Heart left ventricle (tissue), 13 donors: ENCODE measurements around the gene CCR2.

Experiments
- CTCF ChIP-seq, 12 donors: fragments of 200-600 bp; sonication (generic) in 4 of 12; IDR thresholded peaks; one replicate each; pipeline versions ENCODE4 v1.5.0 to v1.8.0; 2018 to 2022; ENCODE audit warnings: antibody characterized with exemption in 12 of 12, mild to moderate bottlenecking in 5 of 12
- POLR2A ChIP-seq, 2 donors: fragments of 450-650 bp; IDR thresholded peaks; one replicate each; pipeline ENCODE4 v1.6.1; 2017; ENCODE audit warnings: antibody characterized with exemption in 2 of 2, mild to moderate bottlenecking in 2 of 2, moderate library complexity in 2 of 2
- donor health status: ischemic (EF 13 %, LVEDD 7.1; RV severe dilation, severe dysfunction).
- donor health status: DM: no; HTN: yes; CAD: no.
- donor health status: DM: no; HTN: no; CAD: no.
- donor health status: ischemic (EF 25% LVEDD 6.9; RV normal size, moderate dysfunction).
- donor health status: ischemic (EF 25% LVEDD 5.7; RV mildly dilated, moderate dysfunction).
- donor health status: ischemic (EF 35%, LVEDD 5.7; RV mildly dilated, moderate dysfunction).
- donor health status: nonischemic (EF 11% LVEDD 7.7; RV severe dilation, severe dysfunction).
- donor health status: DM: yes; HTN: yes; CAD: no.
- donor health status: PGD.
- donor health status: ischemic (EF 29% LVEDD 5.4; RV normal size, mild dysfunction).
- donor health status: nonischemic (EF 23%, LVEDD 6.1; RV moderate dilation, normal function).

DNA sequence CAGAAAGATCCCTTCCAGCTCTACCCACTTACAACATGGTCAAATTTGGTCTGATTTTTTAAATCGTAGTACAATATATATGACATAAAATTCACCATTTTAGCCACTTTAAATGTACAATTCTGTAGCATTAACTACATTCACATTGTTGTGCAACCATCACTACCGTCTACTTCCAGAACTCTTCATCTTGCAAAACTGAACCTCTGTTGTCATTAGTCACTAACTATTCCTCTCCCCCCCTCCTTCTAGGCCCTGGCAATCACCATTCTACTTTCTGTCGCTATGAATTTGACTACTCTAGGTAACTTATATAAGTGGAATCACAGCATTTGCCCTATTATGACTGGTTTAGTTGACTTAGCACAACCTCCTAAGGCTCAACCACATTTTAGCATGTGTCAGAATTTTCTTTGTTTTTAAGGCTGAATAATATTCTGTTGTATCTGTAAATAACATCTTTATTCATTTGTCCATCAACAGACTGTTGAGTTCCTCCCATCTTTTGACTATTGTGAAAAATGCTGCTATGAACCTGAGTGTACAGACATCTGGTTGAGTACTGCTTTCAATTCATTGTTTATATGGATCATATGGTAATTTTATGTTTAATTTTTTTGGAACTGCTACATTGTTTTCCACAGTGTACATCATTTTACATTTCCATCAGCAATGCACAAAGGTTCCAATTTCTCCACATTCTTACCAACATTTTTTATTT lies 35.5 kb upstream of the CCR2 start:
- TF ChIP-seq CTCF (IDR thresholded peaks at IDR 0.05) (no peak), POLR2A (IDR thresholded peaks at IDR 0.05) (no peak)
